Measurements from ENCODE around the gene LRRC9. TPM values are rescaled to one million over a fixed set of nuclear protein-coding genes. Genes with fewer than 3 reads are reported as not detected.

LRRC9 gene
- total and polyA plus RNA-seq, 2 of the 13 experiments (the other 11 are each of a cell fraction or from before 2014, with no cell fraction given) = 0.08 to 0.18 TPM

- TF ChIP-seq ZNF225 (CRISPR knock-in tag; IDR thresholded peaks at IDR 0.05) (peak; percentile 93; the same call in 1 of the 2 replicates), ZNF569 (CRISPR knock-in tag; IDR thresholded peaks at IDR 0.05; ENCODE audit: borderline replicate concordance) (no peak), POLR2A (IDR thresholded peaks at IDR 0.05; ENCODE audit: insufficient read depth in 1 of 2, low read depth in 2 of 2, low read length in 2 of 2) (peak; percentile 93 to 96), ZNF138 (CRISPR knock-in tag; IDR thresholded peaks at IDR 0.05; ENCODE audit: low read depth) (no peak), ZNF180 (CRISPR knock-in tag; IDR thresholded peaks at IDR 0.05; ENCODE audit: borderline replicate concordance, low read depth) (no peak), NFKB2 (CRISPR knock-in tag; IDR thresholded peaks at IDR 0.05; ENCODE audit: borderline replicate concordance) (peak; percentile 95; the same call in 1 of the 2 replicates), ZNF367 (CRISPR knock-in tag; IDR thresholded peaks at IDR 0.05; ENCODE audit: borderline replicate concordance) (no peak), CREM (IDR thresholded peaks at IDR 0.05) (peak; percentile 84), CREM (CRISPR knock-in tag; IDR thresholded peaks at IDR 0.05) (no peak), STAG1 (CRISPR knock-in tag; IDR thresholded peaks at IDR 0.05) (0 out of 2 replicates have a peak, but pooled peaks have one; percentile 5), GATA4 (IDR thresholded peaks at IDR 0.05; ENCODE audit: borderline replicate concordance, low read depth) (peak; percentile 30; the same call in 1 of the 2 replicates), ZNF121 (CRISPR knock-in tag; IDR thresholded peaks at IDR 0.05) (no peak), ZNF275 (CRISPR knock-in tag; IDR thresholded peaks at IDR 0.05; ENCODE audit: borderline replicate concordance) (peak; percentile 51; the same call in 1 of the 2 replicates), ZNF558 (CRISPR knock-in tag; IDR thresholded peaks at IDR 0.05; ENCODE audit: borderline replicate concordance) (peak; percentile 97; the same call in 1 of the 2 replicates), ZNF501 (CRISPR knock-in tag; IDR thresholded peaks at IDR 0.05) (peak; percentile 97), SYNCRIP (IDR thresholded peaks at IDR 0.05; ENCODE audit: insufficient read depth, low read depth, low read length) (no peak), ZBTB8A (CRISPR knock-in tag; IDR thresholded peaks at IDR 0.05; ENCODE audit: borderline replicate concordance, low read depth) (no peak), ZNF468 (CRISPR knock-in tag; IDR thresholded peaks at IDR 0.05) (no peak; the same call in 1 of the 2 replicates), POGZ (CRISPR knock-in tag; IDR thresholded peaks at IDR 0.05) (peak; percentile 92), IKZF5 (CRISPR knock-in tag; IDR thresholded peaks at IDR 0.05) (peak; percentile 91), ARID5B (CRISPR knock-in tag; IDR thresholded peaks at IDR 0.05) (peak; percentile 81), NFRKB (IDR thresholded peaks at IDR 0.05) (no peak)
These were observed 171.9 kb downstream of the LRRC9 start, which contains the start of gene PCNX4 (continued) for GRCh38 chr14:60091550-60092525.

Data from HepG2 (cell line).